K562 (cell line): ENCODE measurements around the gene ZNF627. TPM values are rescaled to one million over a fixed set of nuclear protein-coding genes. Genes with fewer than 3 reads are reported as not detected.

Experiments used
- ADNP ChIP-seq: fragments of 200-800 bp; sonication (Bioruptor generic); IDR thresholded peaks from 2 replicates; pipeline ENCODE4 v1.6.1; 2016; ENCODE audit warnings: missing genetic modification characterization, missing compliant biosample characterization
- DDX20 ChIP-seq: fragments of 450-650 bp; IDR thresholded peaks from 2 replicates; pipeline ENCODE4 v1.6.1; 2016; ENCODE audit warnings: missing genetic modification characterization, low read depth, mild to moderate bottlenecking, missing compliant biosample characterization, moderate library complexity
- GABPA ChIP-seq: fragments of 200-800 bp; sonication (Bioruptor generic); conservative IDR thresholded peaks from 2 replicates; pipeline ENCODE4 v1.6.1; 2016; ENCODE audit warnings: low read depth, missing genetic modification characterization, missing compliant biosample characterization
- HDAC3 ChIP-seq: fragments of 450-650 bp; IDR thresholded peaks from 2 replicates; pipeline ENCODE4 v1.6.1; 2018; ENCODE audit warnings: borderline replicate concordance, mild to moderate bottlenecking, moderate library complexity; ENCODE audit not compliant: partially characterized antibody
- HNRNPK ChIP-seq: fragments of 200-400 bp; formaldehyde crosslinking; IDR thresholded peaks from one replicate; pipeline ENCODE4 v1.6.1; 2018; ENCODE audit warnings: mild to moderate bottlenecking, low read depth, low read length; ENCODE audit not compliant: poor library complexity, severe bottlenecking
- MTA3 ChIP-seq: fragments of 450-650 bp; formaldehyde crosslinking; IDR thresholded peaks from 2 replicates; pipeline ENCODE4 v1.6.1; 2017; ENCODE audit warnings: mild to moderate bottlenecking, borderline replicate concordance
- MYNN ChIP-seq, 2 experiments: sonication (generic); formaldehyde crosslinking in 1 of 2; IDR thresholded peaks; 2 replicates each; pipeline versions ENCODE4 v1.5.0 to v1.6.1; 2016 to 2020; ENCODE audit warnings: antibody characterized with exemption in 1 of 2, missing genetic modification reagents in 1 of 2
- NFIX ChIP-seq: fragments of 250-450 bp; sonication (Bioruptor Pico); IDR thresholded peaks from 2 replicates; pipeline ENCODE4 v1.4.0; 2020; ENCODE audit warnings: low read depth, mild to moderate bottlenecking, moderate library complexity
- PBX2 ChIP-seq, 2 experiments: IDR thresholded peaks in 1 of 2; conservative IDR thresholded peaks in 1 of 2; 2 replicates each; pipeline ENCODE4 v1.6.1; 2016; ENCODE audit warnings: low read depth in 2 of 2, mild to moderate bottlenecking in 1 of 2, missing compliant biosample characterization in 1 of 2, missing genetic modification characterization in 1 of 2, moderate library complexity in 1 of 2
- PHTF2 ChIP-seq: fragments of 250-450 bp; sonication (Bioruptor Pico); IDR thresholded peaks from 2 replicates; pipeline ENCODE4 v1.5.0; 2021; ENCODE audit warnings: mild to moderate bottlenecking
- POLR2AphosphoS2 ChIP-seq: IDR thresholded peaks from 2 replicates; pipeline ENCODE4 v1.6.1; 2012; ENCODE audit warnings: low read length, improper control_type of control experiment
- POLR2B ChIP-seq: fragments of 450-650 bp; IDR thresholded peaks from 2 replicates; pipeline ENCODE4 v1.6.1; 2018; ENCODE audit warnings: low read depth; ENCODE audit not compliant: partially characterized antibody
- RAD21 ChIP-seq, 2 experiments: fragments of 250-450 bp in 1 of 2; fragments of 450-650 bp in 1 of 2; sonication (Bioruptor Pico) in 1 of 2; formaldehyde crosslinking in 1 of 2; IDR thresholded peaks in 1 of 2; conservative IDR thresholded peaks in 1 of 2; 2 replicates each; pipeline versions ENCODE4 v1.4.0 to v1.8.0; 2020 to 2022; ENCODE audit warnings: mild to moderate bottlenecking in 2 of 2, moderate library complexity in 1 of 2
- SRSF1 ChIP-seq: fragments of 200-400 bp; formaldehyde crosslinking; IDR thresholded peaks from 2 replicates; pipeline ENCODE4 v1.6.1; 2017; ENCODE audit warnings: mild to moderate bottlenecking, low read depth, low read length, moderate library complexity
- TSC22D4 ChIP-seq: fragments of 450-650 bp; IDR thresholded peaks from 2 replicates; pipeline ENCODE4 v1.6.1; 2016; ENCODE audit warnings: missing genetic modification characterization, missing biosample characterization, control low read depth
- ZNF224 ChIP-seq: sonication (generic); formaldehyde crosslinking; IDR thresholded peaks from 2 replicates; pipeline ENCODE4 v1.8.0; 2022; ENCODE audit warnings: mild to moderate bottlenecking, missing genetic modification reagents
- ZNF589 ChIP-seq: fragments of 200-800 bp; sonication (Bioruptor generic); IDR thresholded peaks from 2 replicates; pipeline ENCODE4 v1.6.1; 2016; ENCODE audit warnings: low read depth, missing genetic modification characterization, missing compliant biosample characterization
- polyA plus RNA-seq, 8 experiments: library from polyadenylated mRNA; depleted of rRNA in 4 of 8; stranded (reverse) in 5 of 8; unstranded in 3 of 8; fragments of >200 nt; fragmentation: Nextera tagmentation in 2 of 8; fragmentation: Illumina TruSeq in 1 of 8; extraction: Ambion mirVana in 2 of 8; extraction: Trizol in 1 of 8; gene quantifications; 2 replicates each; pipeline versions ENCODE4 v1.2.1 to v1.2.3, GENCODE V29; 2011 to 2014; ENCODE audit warnings: inconsistent platforms in 1 of 8, missing spikeins in 1 of 8
- total RNA-seq, 7 experiments: library from RNA; depleted of rRNA in 6 of 7; stranded (reverse); fragments of >200 nt in 6 of 7; fragmentation: Illumina TruSeq in 2 of 7; extraction: Trizol in 2 of 7; gene quantifications; 2 replicates each; pipeline versions ENCODE4 v1.2.1 to v1.2.3, GENCODE V29; 2011 to 2021; ENCODE audit warnings: low replicate concordance in 1 of 7
- TF ChIP-seq, protein P1 (sequence below): fragments of 200-800 bp; sonication (Bioruptor generic); IDR thresholded peaks from 2 replicates; pipeline ENCODE4 v1.6.1; 2017; ENCODE audit warnings: missing genetic modification characterization, missing compliant biosample characterization
- TF ChIP-seq, protein P2 (sequence below), 3 experiments: IDR thresholded peaks in 2 of 3; conservative IDR thresholded peaks in 1 of 3; 2 replicates each; pipeline ENCODE4 v1.5.1; 2011 to 2012; ENCODE audit warnings: low read length in 3 of 3, mild to moderate bottlenecking in 3 of 3, control low read depth in 2 of 3, improper control_type of control experiment in 1 of 3, inconsistent platforms in 1 of 3, low read depth in 1 of 3, mixed read lengths in 1 of 3, moderate library complexity in 1 of 3; ENCODE audit not compliant: insufficient read depth in 2 of 3

The ZNF627 gene
- total and polyA plus RNA-seq, 9 of the 15 experiments (the other 6 are each of a cell fraction or from before 2014, with no cell fraction given), result 6.4 to 19.9 (median 10.6) TPM

DNA sequence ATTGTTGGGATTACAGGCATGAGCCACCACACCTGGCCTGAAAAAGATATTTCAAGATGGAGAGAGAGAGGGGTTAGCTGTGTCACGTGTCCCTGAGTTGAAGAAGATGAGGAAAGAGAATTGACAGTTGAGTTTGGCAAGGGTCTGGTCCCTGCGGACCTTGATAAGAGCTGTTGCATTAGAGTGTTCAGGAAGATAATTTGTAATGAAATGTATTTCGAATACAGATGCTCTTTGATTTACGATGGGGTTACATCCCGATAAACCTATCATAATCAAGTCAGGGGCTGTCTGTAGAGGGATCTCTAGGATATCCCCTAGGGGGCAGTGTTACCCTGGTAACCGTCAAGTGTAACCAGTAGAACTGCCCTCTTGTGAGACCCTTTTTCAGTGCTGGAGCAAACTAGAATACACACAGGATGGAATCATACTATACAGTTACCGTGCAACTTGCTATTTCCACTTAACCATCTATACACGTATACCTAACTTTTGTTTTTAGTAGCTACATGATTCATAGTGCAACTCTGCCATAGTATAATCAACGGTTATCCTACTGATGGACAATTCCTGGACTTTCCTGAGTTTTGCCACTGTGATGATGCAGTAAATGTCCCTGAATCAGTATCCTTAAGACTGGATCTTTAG lies 36.8 kb upstream of the ZNF627 start (continued):
- TF ChIP-seq PBX2 (CRISPR knock-in tag; IDR thresholded peaks at IDR 0.05; ENCODE audit: low read depth), result no peak
- TF ChIP-seq PBX2 (tag; conservative IDR thresholded peaks at IDR 0.05; ENCODE audit: low read depth), result peak; percentile 94
- no peak for TF ChIP-seq NFIX (CRISPR knock-in tag)
- no peak for TF ChIP-seq SRSF1
- TF ChIP-seq POLR2B, result peak; percentile 40
- peak; percentile 85 for TF ChIP-seq HDAC3
- TF ChIP-seq, protein P1, sequence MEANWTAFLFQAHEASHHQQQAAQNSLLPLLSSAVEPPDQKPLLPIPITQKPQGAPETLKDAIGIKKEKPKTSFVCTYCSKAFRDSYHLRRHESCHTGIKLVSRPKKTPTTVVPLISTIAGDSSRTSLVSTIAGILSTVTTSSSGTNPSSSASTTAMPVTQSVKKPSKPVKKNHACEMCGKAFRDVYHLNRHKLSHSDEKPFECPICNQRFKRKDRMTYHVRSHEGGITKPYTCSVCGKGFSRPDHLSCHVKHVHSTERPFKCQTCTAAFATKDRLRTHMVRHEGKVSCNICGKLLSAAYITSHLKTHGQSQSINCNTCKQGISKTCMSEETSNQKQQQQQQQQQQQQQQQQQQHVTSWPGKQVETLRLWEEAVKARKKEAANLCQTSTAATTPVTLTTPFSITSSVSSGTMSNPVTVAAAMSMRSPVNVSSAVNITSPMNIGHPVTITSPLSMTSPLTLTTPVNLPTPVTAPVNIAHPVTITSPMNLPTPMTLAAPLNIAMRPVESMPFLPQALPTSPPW, result peak; percentile 35
- peak; percentile 31; the same call in 1 of the 2 replicates for TF ChIP-seq GABPA (tag)
- no peak for TF ChIP-seq TSC22D4 (tag)
- no peak for TF ChIP-seq DDX20 (tag)
- TF ChIP-seq ADNP, result peak; percentile 97
- peak; percentile 64; the same call in 1 of the 2 replicates for TF ChIP-seq ZNF589 (CRISPR knock-in tag)
- TF ChIP-seq POLR2AphosphoS2, result peak; percentile 43; the same call in 1 of the 2 replicates
- TF ChIP-seq, protein P2, sequence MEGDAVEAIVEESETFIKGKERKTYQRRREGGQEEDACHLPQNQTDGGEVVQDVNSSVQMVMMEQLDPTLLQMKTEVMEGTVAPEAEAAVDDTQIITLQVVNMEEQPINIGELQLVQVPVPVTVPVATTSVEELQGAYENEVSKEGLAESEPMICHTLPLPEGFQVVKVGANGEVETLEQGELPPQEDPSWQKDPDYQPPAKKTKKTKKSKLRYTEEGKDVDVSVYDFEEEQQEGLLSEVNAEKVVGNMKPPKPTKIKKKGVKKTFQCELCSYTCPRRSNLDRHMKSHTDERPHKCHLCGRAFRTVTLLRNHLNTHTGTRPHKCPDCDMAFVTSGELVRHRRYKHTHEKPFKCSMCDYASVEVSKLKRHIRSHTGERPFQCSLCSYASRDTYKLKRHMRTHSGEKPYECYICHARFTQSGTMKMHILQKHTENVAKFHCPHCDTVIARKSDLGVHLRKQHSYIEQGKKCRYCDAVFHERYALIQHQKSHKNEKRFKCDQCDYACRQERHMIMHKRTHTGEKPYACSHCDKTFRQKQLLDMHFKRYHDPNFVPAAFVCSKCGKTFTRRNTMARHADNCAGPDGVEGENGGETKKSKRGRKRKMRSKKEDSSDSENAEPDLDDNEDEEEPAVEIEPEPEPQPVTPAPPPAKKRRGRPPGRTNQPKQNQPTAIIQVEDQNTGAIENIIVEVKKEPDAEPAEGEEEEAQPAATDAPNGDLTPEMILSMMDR (IDR thresholded peaks at IDR 0.05 in 2 of 3, conservative IDR thresholded peaks at IDR 0.05 in 1 of 3; ENCODE audit: insufficient read depth in 2 of 3, low read depth in 1 of 3, low read length in 3 of 3), result peak; percentile 88 to 96 (median 93)
- peak; percentile 82 for TF ChIP-seq MTA3
- TF ChIP-seq MYNN (IDR thresholded peaks at IDR 0.05), result 0 out of 2 replicates have a peak, but pooled peaks have one; percentile 24
- TF ChIP-seq MYNN (CRISPR knock-in tag; IDR thresholded peaks at IDR 0.05), result no peak
- TF ChIP-seq ZNF224 (CRISPR knock-in tag), result no peak
- TF ChIP-seq PHTF2 (CRISPR knock-in tag), result no peak
- TF ChIP-seq RAD21 (CRISPR knock-in tag; conservative IDR thresholded peaks at IDR 0.05 in 1 of 2, IDR thresholded peaks at IDR 0.05 in 1 of 2), result peak; percentile 92 to 96
- TF ChIP-seq HNRNPK, result no peak
